Measurements from ENCODE around the gene RCAN2.

Gene RCAN2

DNA sequence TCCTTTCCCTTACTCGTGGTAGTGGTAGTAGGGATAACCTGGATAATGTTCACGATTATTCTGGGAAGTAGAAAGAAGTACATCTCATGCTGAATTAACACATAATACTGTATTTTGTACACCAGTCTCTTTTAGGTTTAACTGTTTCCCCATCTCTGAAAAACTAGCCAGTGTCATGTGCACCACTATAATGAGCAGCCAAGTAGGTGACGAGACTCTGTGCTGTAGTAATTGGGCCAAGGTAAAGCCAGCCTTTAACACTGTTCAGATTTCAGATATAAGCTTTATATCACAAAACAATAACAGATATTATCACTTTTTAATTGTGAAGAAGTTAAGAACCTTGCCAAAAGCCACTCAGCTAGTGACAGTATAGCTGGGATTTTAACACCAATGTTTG, 219.5 kb downstream of the RCAN2 start:
- Mint-ChIP-seq H3K36me3 (no peaks in the 10 kb centered on the region), H3K4me3 (no peak overlapping the region), H3K27ac (no peak overlapping the region), H3K27me3 (peaks cover 5% of the 10 kb centered on the region), H3K4me1 (ENCODE audit: low read depth) (no peaks in the 10 kb centered on the region), H3K9me3 (ENCODE audit: low read depth) (no peaks in the 10 kb centered on the region)

DNA sequence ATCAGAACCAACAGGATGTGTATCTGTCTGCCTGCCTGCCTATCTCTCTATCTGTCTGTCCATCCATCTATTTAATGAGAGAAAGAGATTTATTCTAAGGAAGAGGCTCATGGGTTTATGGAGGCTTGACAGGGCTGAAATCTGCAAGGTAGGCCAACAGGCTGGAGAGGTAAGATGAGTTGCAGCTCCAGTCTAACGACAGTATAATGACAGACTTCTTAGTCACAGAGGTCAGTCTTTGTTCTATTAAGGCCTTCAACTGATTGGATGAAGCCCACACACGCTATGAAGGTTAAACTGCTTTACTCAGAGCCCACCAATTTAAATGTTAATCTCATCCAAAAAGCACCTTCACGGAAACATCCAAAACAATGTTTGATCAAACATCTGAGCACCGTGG, 220.1 kb downstream of the RCAN2 start:
- Mint-ChIP-seq H3K4me1 (ENCODE audit: low read depth) (no peaks in the 10 kb centered on the region), H3K27ac (no peak overlapping the region), H3K4me3 (no peak overlapping the region), H3K9me3 (ENCODE audit: low read depth) (no peaks in the 10 kb centered on the region), H3K36me3 (no peaks in the 10 kb centered on the region), H3K27me3 (peaks cover 2% of the 10 kb centered on the region)

DNA sequence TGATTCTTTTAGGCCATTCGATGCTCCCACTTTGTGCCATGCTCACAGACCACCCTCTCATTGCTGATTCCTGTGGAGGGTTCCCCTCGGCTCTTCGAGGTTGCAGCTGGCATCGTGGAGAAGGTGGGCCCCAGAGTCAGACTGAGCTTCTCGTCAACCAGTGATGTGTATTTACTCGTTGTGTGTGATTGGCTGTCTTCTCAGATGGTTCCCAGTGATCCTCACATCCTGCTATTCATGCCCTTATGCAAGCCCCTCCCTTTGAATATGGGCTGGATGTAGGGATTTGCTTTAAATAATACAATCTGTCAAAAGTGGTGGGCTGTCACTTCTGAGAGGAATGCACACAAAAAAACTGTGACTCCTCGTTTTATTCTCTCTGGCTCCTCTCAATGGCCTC, 220.9 kb downstream of the RCAN2 start:
- no peak overlapping the region for H3K4me3 Mint-ChIP-seq
- H3K36me3 Mint-ChIP-seq = no peaks in the 10 kb centered on the region
- peaks cover 1% of the 10 kb centered on the region for H3K27me3 Mint-ChIP-seq
- no peak overlapping the region for H3K27ac Mint-ChIP-seq
- no peaks in the 10 kb centered on the region for H3K4me1 Mint-ChIP-seq (ENCODE audit: low read depth)
- H3K9me3 Mint-ChIP-seq (ENCODE audit: low read depth) = no peaks in the 10 kb centered on the region

DNA sequence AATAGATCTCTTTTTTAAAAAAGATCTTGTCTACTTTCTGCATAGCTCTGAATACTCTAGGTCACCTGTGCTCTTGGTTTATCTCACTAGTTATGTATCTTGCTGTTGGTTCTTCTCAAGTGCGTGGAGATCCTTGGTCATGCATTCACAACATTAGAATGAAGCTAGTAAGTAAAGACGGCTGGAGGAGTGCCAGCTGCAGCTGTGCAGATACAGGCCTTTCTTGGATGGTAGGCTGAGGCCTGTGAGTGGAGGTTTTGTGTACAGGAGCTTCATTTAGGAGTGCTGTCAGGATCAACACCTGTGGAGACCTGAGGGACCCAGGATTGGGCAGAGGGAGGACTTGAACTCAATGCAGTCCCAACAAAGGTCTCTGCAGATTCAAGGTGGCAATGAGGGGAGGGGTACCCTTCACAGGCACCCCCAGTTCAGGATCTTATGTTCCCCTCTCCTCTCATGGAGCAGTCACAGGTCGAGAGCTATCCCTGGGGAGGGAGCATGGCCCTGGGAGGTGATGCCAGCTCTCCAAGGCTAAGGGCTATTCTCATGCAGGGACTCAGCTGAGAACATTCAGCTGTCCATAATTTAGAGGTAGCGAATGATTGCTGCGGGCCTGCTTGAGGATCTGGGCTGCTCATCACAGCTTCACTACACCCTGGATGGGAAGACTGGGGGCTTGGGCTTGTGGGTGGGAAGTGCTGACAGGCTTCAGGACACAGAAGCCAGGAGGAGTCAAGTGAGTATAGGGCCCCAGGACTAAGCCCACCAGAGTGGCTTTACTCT, 221.6 kb downstream of the RCAN2 start:
- H3K4me3 Mint-ChIP-seq = no peak overlapping the region
- H3K27me3 Mint-ChIP-seq = peaks cover 6% of the 10 kb centered on the region
- H3K9me3 Mint-ChIP-seq (ENCODE audit: low read depth) = no peaks in the 10 kb centered on the region
- H3K36me3 Mint-ChIP-seq = no peaks in the 10 kb centered on the region
- H3K4me1 Mint-ChIP-seq (ENCODE audit: low read depth) = no peaks in the 10 kb centered on the region
- H3K27ac Mint-ChIP-seq = no peak overlapping the region

DNA sequence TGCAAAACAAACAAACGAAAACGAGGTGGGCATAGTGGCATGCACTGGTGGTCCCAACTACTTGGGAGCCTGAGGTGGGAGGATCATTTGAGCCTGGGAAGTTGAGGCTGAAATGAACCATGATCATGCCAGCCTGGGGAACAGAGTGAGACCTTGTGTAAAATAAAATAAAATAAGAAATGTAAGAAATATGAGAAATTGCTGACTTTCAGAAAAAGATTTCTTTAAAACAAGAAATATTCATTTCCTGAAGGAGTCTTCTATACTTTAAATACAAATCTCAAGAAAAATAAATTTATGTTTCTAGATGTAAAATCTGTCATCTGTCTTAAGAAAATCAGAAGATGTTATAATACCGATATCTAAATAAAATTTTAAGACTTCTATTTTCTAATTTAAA, 223.7 kb downstream of the RCAN2 start:
- peaks cover 6% of the 10 kb centered on the region for H3K27me3 Mint-ChIP-seq
- H3K36me3 Mint-ChIP-seq = no peaks in the 10 kb centered on the region
- no peaks in the 10 kb centered on the region for H3K4me1 Mint-ChIP-seq (ENCODE audit: low read depth)
- no peaks in the 10 kb centered on the region for H3K9me3 Mint-ChIP-seq (ENCODE audit: low read depth)
- no peak overlapping the region for H3K4me3 Mint-ChIP-seq
- no peak overlapping the region for H3K27ac Mint-ChIP-seq

DNA sequence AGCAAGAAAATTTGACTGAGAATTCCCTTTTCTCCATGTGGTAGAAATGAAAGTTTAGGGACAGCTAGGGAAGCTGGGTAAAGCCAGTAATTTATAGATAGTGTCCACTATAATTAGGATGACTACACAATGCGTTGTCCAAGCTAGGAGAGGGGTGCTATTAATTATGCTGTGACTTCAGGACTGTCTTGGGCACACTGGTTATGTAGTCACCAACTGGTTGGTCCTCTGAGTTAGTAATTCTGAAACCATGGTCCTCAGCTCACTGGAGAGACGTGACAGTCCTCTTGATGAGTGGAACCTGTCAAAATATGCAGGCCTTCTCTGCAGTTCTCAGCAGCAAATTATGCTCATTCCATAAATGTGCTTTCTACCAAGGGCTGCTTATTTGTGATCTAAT, 225.9 kb downstream of the RCAN2 start:
- Mint-ChIP-seq H3K27ac (no peak overlapping the region), H3K9me3 (ENCODE audit: low read depth) (no peaks in the 10 kb centered on the region), H3K4me3 (no peak overlapping the region)

DNA sequence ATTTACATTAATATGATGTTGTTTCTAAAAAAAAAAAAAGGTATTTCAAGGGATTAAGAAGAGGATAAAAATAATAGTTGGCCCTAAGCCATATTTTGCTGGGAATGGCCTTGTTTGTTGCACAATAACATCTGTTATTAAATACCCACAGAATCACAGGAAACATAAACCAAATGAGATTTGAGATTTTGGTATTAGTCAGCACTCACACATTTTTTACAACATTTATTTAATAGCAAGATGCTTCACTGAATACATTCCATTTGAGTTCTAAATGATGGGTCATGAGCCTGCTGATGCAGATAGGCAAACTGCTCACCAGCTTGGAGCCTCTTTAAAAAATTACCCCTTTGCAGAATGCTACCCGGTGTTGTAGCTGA, 227.6 kb downstream of the RCAN2 start:
- Mint-ChIP-seq H3K36me3 (no peaks in the 10 kb centered on the region), H3K4me3 (no peak overlapping the region), H3K27me3 (peaks cover 6% of the 10 kb centered on the region), H3K9me3 (ENCODE audit: low read depth) (no peaks in the 10 kb centered on the region), H3K27ac (no peak overlapping the region), H3K4me1 (ENCODE audit: low read depth) (no peaks in the 10 kb centered on the region)

More for the DNA sequence above, 225.9 kb downstream of the RCAN2 start:
- H3K36me3 Mint-ChIP-seq = no peaks in the 10 kb centered on the region
- H3K4me1 Mint-ChIP-seq (ENCODE audit: low read depth) = no peaks in the 10 kb centered on the region
- H3K27me3 Mint-ChIP-seq = peaks cover 6% of the 10 kb centered on the region

DNA sequence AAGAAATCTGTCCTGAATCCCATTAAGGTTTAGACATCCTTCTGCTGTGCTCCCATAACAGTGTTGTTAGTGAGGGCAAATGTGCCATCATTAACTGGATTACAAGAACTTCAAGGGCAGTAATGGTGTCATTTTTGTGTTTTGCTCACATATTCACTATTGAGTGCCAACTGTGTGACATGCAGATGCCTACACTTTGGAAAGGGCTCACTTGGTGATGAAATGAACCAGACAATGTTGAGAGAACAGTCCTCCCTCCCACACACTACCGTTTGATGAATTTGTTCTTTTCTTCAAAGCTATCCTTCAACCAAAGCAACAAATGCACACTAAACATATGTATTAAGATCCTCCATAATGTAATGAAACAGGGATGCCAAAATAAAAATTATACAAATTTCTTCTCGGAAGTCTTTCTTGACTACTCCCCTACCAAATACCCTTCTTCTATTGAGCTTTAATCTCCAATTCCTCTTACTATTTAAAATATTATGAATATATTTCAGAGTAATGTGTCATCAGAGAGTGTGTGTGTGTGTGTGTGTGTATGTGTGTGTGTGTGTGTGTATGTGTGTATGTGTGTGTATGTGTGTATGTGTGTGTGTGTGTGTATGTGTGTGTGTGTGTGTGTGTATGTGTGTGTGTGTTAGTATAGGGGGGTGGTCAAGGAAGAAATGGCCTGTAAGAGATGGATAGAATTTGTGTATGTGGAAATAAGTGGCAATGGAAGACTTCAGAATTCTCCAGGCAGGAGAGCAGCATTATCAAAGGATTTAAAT, 228.1 kb downstream of the RCAN2 start:
- Mint-ChIP-seq H3K9me3 (ENCODE audit: low read depth) (no peaks in the 10 kb centered on the region), H3K4me1 (ENCODE audit: low read depth) (no peaks in the 10 kb centered on the region), H3K36me3 (no peaks in the 10 kb centered on the region), H3K27ac (no peak overlapping the region), H3K4me3 (no peak overlapping the region), H3K27me3 (peaks cover 5% of the 10 kb centered on the region)

DNA sequence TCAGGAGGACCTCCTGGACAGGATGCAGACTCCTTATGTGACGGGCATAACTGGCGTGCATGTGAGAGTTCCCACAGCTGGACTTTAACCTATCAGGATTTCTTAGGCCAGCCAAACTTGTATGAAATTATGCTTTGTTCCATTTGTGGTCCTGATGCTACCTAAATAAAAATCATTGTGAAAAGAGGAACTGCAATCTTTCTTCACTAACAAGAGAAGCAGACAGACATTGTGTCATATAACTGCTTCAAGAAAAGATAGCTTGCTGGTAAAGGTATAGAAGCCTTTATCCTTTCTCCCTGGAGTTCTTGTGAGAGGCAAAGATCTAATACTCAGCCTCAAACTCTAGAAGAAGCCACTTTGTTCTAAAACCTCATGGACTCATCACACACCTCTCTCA, 233.0 kb downstream of the RCAN2 start:
- H3K27me3 Mint-ChIP-seq = no peaks in the 10 kb centered on the region
- H3K9me3 Mint-ChIP-seq (ENCODE audit: low read depth) = no peaks in the 10 kb centered on the region
- H3K4me3 Mint-ChIP-seq = no peak overlapping the region
- H3K36me3 Mint-ChIP-seq = no peaks in the 10 kb centered on the region
- H3K27ac Mint-ChIP-seq = no peak overlapping the region
- H3K4me1 Mint-ChIP-seq (ENCODE audit: low read depth) = no peaks in the 10 kb centered on the region

GRCh38 chr6:46255528-46255927, 235.7 kb downstream of the RCAN2 start:
- Mint-ChIP-seq H3K36me3 (no peaks in the 10 kb centered on the region), H3K4me3 (no peak overlapping the region), H3K9me3 (ENCODE audit: low read depth) (no peaks in the 10 kb centered on the region), H3K27me3 (no peaks in the 10 kb centered on the region), H3K4me1 (ENCODE audit: low read depth) (no peaks in the 10 kb centered on the region), H3K27ac (no peak overlapping the region)

DNA sequence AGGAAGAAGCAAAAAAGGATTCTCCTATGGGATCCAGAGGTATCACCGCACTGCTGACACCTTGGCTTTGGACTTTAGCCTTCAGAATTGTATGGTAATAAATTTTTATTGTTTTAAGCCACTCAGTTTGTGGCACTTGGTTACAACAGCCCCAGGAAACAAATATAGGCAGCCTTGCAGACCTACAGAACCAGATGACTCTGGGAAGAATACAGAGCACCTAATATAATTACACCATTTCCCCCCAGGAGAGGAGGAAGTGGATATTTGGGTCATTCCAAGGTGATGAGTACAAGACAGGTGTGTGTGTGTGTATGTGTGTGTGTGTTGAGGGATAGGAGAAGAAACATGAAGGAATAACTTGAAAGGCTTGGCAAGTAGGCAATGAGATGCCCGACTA, 236.3 kb downstream of the RCAN2 start:
- H3K4me1 Mint-ChIP-seq (ENCODE audit: low read depth) = no peaks in the 10 kb centered on the region
- no peaks in the 10 kb centered on the region for H3K36me3 Mint-ChIP-seq
- peaks cover 2% of the 10 kb centered on the region for H3K27me3 Mint-ChIP-seq
- no peaks in the 10 kb centered on the region for H3K9me3 Mint-ChIP-seq (ENCODE audit: low read depth)
- H3K4me3 Mint-ChIP-seq = no peak overlapping the region
- H3K27ac Mint-ChIP-seq = no peak overlapping the region

DNA sequence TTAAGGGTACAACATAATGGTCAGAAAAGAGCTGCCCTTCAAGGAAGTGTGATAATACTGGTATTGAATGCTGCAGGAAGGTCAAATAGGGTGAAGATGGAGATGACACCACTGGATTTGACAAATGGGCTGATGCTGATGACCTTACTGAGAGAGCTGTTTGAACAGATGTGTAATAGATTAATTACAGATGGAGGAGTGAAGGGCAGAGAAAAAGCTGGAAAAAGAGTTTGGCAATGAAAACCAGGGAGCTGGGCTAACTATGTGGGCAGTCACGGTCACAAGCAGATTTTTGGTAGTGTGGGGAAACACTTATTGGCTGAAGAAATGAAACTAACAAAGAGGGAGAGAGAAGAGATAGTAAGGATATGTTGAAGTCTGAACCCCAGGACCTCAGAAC, 236.9 kb downstream of the RCAN2 start:
- H3K36me3 Mint-ChIP-seq = no peaks in the 10 kb centered on the region
- H3K4me1 Mint-ChIP-seq (ENCODE audit: low read depth) = no peaks in the 10 kb centered on the region
- H3K4me3 Mint-ChIP-seq = no peak overlapping the region
- H3K27ac Mint-ChIP-seq = no peak overlapping the region
- H3K9me3 Mint-ChIP-seq (ENCODE audit: low read depth) = no peaks in the 10 kb centered on the region
- H3K27me3 Mint-ChIP-seq = peaks cover 2% of the 10 kb centered on the region

DNA sequence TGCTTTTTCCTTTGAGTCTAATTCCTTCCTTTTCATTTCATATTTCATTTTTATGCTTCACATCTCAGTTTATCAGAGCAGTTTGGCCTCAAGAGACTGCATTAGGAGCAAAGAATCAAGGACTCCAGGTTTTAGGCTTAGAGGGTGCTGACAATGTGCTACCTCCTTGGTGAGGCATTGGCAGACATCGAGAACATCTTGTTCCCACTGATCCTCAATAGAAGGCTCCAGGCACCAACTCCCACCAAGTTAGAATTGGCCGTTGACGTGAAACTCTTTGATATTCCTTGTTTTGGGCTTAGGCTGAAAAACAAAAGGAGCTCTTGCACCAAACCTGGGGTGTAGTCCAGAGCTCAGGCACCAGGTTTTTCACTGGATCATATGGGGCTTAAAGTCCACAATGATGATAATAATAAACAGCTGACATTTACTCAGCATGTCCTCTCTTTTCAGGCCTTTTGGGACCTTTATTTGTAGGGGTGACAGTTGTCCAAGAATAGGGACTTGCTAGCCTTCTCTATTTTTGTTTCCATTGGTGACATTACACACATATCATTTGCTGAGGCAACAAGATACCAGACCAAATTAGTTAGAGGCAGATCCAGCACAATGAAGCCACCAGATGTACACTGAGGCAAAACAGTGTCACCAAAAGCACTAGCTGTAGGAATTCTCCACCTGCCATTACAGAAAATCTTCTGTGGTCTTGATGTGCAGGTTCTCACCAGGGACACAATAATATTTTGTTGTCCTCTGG, 239.5 kb downstream of the RCAN2 start:
- Mint-ChIP-seq H3K27ac (no peak overlapping the region), H3K27me3 (peaks cover 5% of the 10 kb centered on the region), H3K36me3 (no peaks in the 10 kb centered on the region), H3K9me3 (ENCODE audit: low read depth) (no peaks in the 10 kb centered on the region), H3K4me3 (no peak overlapping the region), H3K4me1 (ENCODE audit: low read depth) (no peaks in the 10 kb centered on the region)

GRCh38 chr6:46248143-46248542, 243.1 kb downstream of the RCAN2 start:
- H3K9me3 Mint-ChIP-seq (ENCODE audit: low read depth) = no peaks in the 10 kb centered on the region
- H3K27ac Mint-ChIP-seq = no peak overlapping the region
- no peaks in the 10 kb centered on the region for H3K4me1 Mint-ChIP-seq (ENCODE audit: low read depth)
- H3K4me3 Mint-ChIP-seq = no peak overlapping the region
- no peaks in the 10 kb centered on the region for H3K36me3 Mint-ChIP-seq
- peaks cover 5% of the 10 kb centered on the region for H3K27me3 Mint-ChIP-seq

DNA sequence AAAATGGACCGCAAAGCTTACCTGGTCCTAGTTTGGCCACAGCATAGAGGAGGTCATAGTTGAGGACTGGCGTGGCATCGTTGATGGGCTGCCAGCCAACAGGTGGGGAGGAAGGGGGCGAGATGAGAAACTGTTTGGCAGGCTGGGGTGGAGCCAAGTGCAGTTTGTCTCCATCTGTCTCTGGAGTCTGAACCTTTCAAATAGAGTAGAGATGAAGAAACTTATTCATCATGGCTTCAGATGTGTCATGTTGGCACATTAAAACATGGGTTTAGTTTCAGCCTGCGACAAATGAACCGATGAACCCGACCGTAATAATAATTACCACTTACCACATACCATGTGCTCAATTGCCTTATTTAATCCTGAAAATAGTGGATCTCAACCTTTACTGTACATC, 244.5 kb downstream of the RCAN2 start:
- H3K36me3 Mint-ChIP-seq = no peaks in the 10 kb centered on the region
- H3K27ac Mint-ChIP-seq = no peak overlapping the region
- no peaks in the 10 kb centered on the region for H3K9me3 Mint-ChIP-seq (ENCODE audit: low read depth)
- H3K4me3 Mint-ChIP-seq = no peak overlapping the region
- no peaks in the 10 kb centered on the region for H3K4me1 Mint-ChIP-seq (ENCODE audit: low read depth)
- H3K27me3 Mint-ChIP-seq = peaks cover 5% of the 10 kb centered on the region

All from activated naive CD8-positive, alpha-beta T cell (primary cell).